ENCODE measurements around the gene CHD1L. TPM values are rescaled to one million over a fixed set of nuclear protein-coding genes. Genes with fewer than 3 reads are reported as not detected.
"Not testable (repeated sequence)": the region's sequence is repeated elsewhere in the genome, so short reads cannot be mapped to it uniquely, and the experiment has no call there.

Gene CHD1L
- polyA plus RNA-seq, 1 donor from 2014 or later = 26.0 TPM

GRCh38 chr1:147215540-147215916 is 27.0 kb upstream of the CHD1L start:
- Mint-ChIP-seq H3K4me1 (peaks cover 5 to 8% (median 5%) of the 10 kb centered on the region in 3 donors), H3K9me3 (no peaks in the 10 kb centered on the region), H3K36me3 (peaks cover 5% of the 10 kb centered on the region), H3K4me3 (no peak overlapping the region), H3K27me3 (peaks cover 2% of the 10 kb centered on the region), H3K27ac (no peak overlapping the region)

- Mint-ChIP-seq H3K4me3 (no peak overlapping the region), H3K9me3 (no peaks in the 10 kb centered on the region), H3K27me3 (peaks cover 2% of the 10 kb centered on the region), H3K4me1 (peaks cover 5 to 8% (median 5%) of the 10 kb centered on the region in 3 donors), H3K27ac (no peak overlapping the region), H3K36me3 (peaks cover 5% of the 10 kb centered on the region)
These were observed 26.4 kb upstream of the CHD1L start for GRCh38 chr1:147216124-147216523.

- peaks cover 2% of the 10 kb centered on the region for H3K27me3 Mint-ChIP-seq
- H3K4me1 Mint-ChIP-seq = peaks cover 5 to 8% (median 5%) of the 10 kb centered on the region in 3 donors
- peaks cover 2% of the 10 kb centered on the region for H3K36me3 Mint-ChIP-seq
- H3K9me3 Mint-ChIP-seq = no peaks in the 10 kb centered on the region
- no peak overlapping the region for H3K4me3 Mint-ChIP-seq
- H3K27ac Mint-ChIP-seq = no peak overlapping the region
These were observed 25.3 kb upstream of the CHD1L start for GRCh38 chr1:147217141-147217540.

GRCh38 chr1:147218606-147219005 is 23.9 kb upstream of the CHD1L start:
- H3K4me1 Mint-ChIP-seq = peaks cover 5 to 10% (median 5%) of the 10 kb centered on the region in 3 donors
- no peak overlapping the region for H3K4me3 Mint-ChIP-seq
- peaks cover 2% of the 10 kb centered on the region for H3K36me3 Mint-ChIP-seq
- no peaks in the 10 kb centered on the region for H3K9me3 Mint-ChIP-seq
- H3K27me3 Mint-ChIP-seq = peaks cover 2% of the 10 kb centered on the region
- H3K27ac Mint-ChIP-seq = no peak overlapping the region

- Mint-ChIP-seq H3K9me3 (peaks cover 0 to 2% (median 0%) of the 10 kb centered on the region in 3 donors), H3K27me3 (no peaks in the 10 kb centered on the region), H3K27ac (peak overlapping the region in 1 of 3 donors; percentile 37), H3K36me3 (no peaks in the 10 kb centered on the region), H3K4me3 (peak overlapping the region in 2 of 4 donors; percentile 44 to 74), H3K4me1 (peaks cover 11 to 16% (median 15%) of the 10 kb centered on the region in 3 donors)
These were observed 18.5 kb upstream of the CHD1L start for GRCh38 chr1:147223740-147224615.

- peaks cover 11 to 16% (median 15%) of the 10 kb centered on the region in 3 donors for H3K4me1 Mint-ChIP-seq
- H3K27me3 Mint-ChIP-seq = no peaks in the 10 kb centered on the region
- no peaks in the 10 kb centered on the region for H3K36me3 Mint-ChIP-seq
- H3K27ac Mint-ChIP-seq = peak within 1 kb of the TSS; percentile 4 to 92 (median 83)
- peak within 1 kb of the TSS; percentile 90 to 98 (median 94) for H3K4me3 Mint-ChIP-seq
- peaks cover 0 to 2% (median 0%) of the 10 kb centered on the region in 3 donors for H3K9me3 Mint-ChIP-seq
These were observed 17.2 kb upstream of the CHD1L start, which contains the start of gene FMO5 for GRCh38 chr1:147225193-147225730. Gene FMO5 (minus strand): TSS chr1:147225339. CDS start chr1:147225029, 310 bp downstream.

GRCh38 chr1:147231032-147231431 is 11.5 kb upstream of the CHD1L start:
- H3K9me3 Mint-ChIP-seq, H3K4me1 Mint-ChIP-seq, H3K4me3 Mint-ChIP-seq, H3K36me3 Mint-ChIP-seq, H3K27ac Mint-ChIP-seq, H3K27me3 Mint-ChIP-seq: not testable (repeated sequence)

- H3K9me3 Mint-ChIP-seq, H3K27me3 Mint-ChIP-seq, H3K36me3 Mint-ChIP-seq, H3K4me3 Mint-ChIP-seq, H3K4me1 Mint-ChIP-seq, H3K27ac Mint-ChIP-seq: not testable (repeated sequence)
These were observed 8.6 kb upstream of the CHD1L start for GRCh38 chr1:147233903-147234302.

GRCh38 chr1:147235822-147236221 is 6.7 kb upstream of the CHD1L start:
- Mint-ChIP-seq H3K4me1 (no peaks in the 10 kb centered on the region), H3K36me3 (no peaks in the 10 kb centered on the region), H3K9me3 (no peaks in the 10 kb centered on the region), H3K27me3 (no peaks in the 10 kb centered on the region), H3K27ac (no peak overlapping the region), H3K4me3 (no peak overlapping the region)

GRCh38 chr1:147236448-147236847 is 6.0 kb upstream of the CHD1L start:
- Mint-ChIP-seq H3K4me1 (no peaks in the 10 kb centered on the region), H3K27me3 (no peaks in the 10 kb centered on the region)

GRCh38 chr1:147236959-147237791 is 5.3 kb upstream of the CHD1L start:
- Mint-ChIP-seq H3K4me3 (no peak overlapping the region), H3K27ac (no peak overlapping the region), H3K27me3 (no peaks in the 10 kb centered on the region), H3K4me1 (peaks cover 0 to 3% (median 2%) of the 10 kb centered on the region in 3 donors), H3K9me3 (no peaks in the 10 kb centered on the region), H3K36me3 (no peaks in the 10 kb centered on the region)

More at GRCh38 chr1:147236448-147236847, 6.0 kb upstream of the CHD1L start:
- Mint-ChIP-seq H3K27ac (no peak overlapping the region), H3K4me3 (no peak overlapping the region), H3K9me3 (no peaks in the 10 kb centered on the region), H3K36me3 (no peaks in the 10 kb centered on the region)

- peaks cover 0 to 4% (median 3%) of the 10 kb centered on the region in 3 donors for H3K4me1 Mint-ChIP-seq
- H3K27ac Mint-ChIP-seq = no peak overlapping the region
- no peaks in the 10 kb centered on the region for H3K9me3 Mint-ChIP-seq
- no peaks in the 10 kb centered on the region for H3K27me3 Mint-ChIP-seq
- no peak overlapping the region for H3K4me3 Mint-ChIP-seq
- H3K36me3 Mint-ChIP-seq = no peaks in the 10 kb centered on the region
These were observed 4.2 kb upstream of the CHD1L start for GRCh38 chr1:147238053-147238902.

- Mint-ChIP-seq H3K27ac (no peak overlapping the region), H3K36me3 (no peaks in the 10 kb centered on the region), H3K4me1 (peaks cover 8 to 10% (median 9%) of the 10 kb centered on the region in 3 donors), H3K4me3 (no peak overlapping the region), H3K27me3 (no peaks in the 10 kb centered on the region), H3K9me3 (no peaks in the 10 kb centered on the region)
These were observed 3.3 kb upstream of the CHD1L start for GRCh38 chr1:147238925-147239820.
